GM12891 (cell line): ENCODE measurements around the gene DNAH12.

Source experiments
- POLR2A ChIP-seq: IDR thresholded peaks from 2 replicates; pipeline ENCODE4 v1.6.1; 2011; ENCODE audit warnings: low read depth, low read length, control low read depth
- POLR2AphosphoS5 ChIP-seq: IDR thresholded peaks from 2 replicates; pipeline ENCODE4 v1.6.1; 2011; ENCODE audit warnings: low read depth, low read length, control low read depth
- TAF1 ChIP-seq: IDR thresholded peaks from 2 replicates; pipeline ENCODE4 v1.6.1; 2011; ENCODE audit warnings: low read depth, low read length, control low read depth

GRCh38 chr3:57538465-57538864 is 5.7 kb downstream of the DNAH12 start:
- TF ChIP-seq POLR2AphosphoS5 (no peak), POLR2A (no peak), TAF1 (no peak)
